ENCODE measurements around the gene ADSL. TPM values are rescaled to one million over a fixed set of nuclear protein-coding genes. Genes with fewer than 3 reads are reported as not detected.

The ADSL gene
- total RNA-seq, 4 donors from 2014 or later, result 74.6 to 106 (median 85.8) TPM

- ATAC-seq (ENCODE audit: low FRiP score) (no peak), DNase-seq (ENCODE audit: low spot score) (no peak)
- TF ChIP-seq CTCF (IDR thresholded peaks at IDR 0.05), result no peak
Observed at GRCh38 chr22:40423310-40423688, 77.0 kb downstream of the ADSL start.

GRCh38 chr22:40423882-40424640 is 77.8 kb downstream of the ADSL start:
- no peak for TF ChIP-seq CTCF (IDR thresholded peaks at IDR 0.05)
- DNase-seq (ENCODE audit: low spot score) (no peak), ATAC-seq (ENCODE audit: low FRiP score) (no peak)

- no peak for TF ChIP-seq CTCF (IDR thresholded peaks at IDR 0.05)
- DNase-seq (ENCODE audit: low spot score) (no peak), ATAC-seq (ENCODE audit: low FRiP score) (no peak)
Observed at GRCh38 chr22:40425082-40425481, 78.8 kb downstream of the ADSL start.

- DNase-seq (ENCODE audit: low spot score) (no peak), ATAC-seq (ENCODE audit: low FRiP score) (no peak)
- TF ChIP-seq CTCF (IDR thresholded peaks at IDR 0.05), result no peak
Observed at GRCh38 chr22:40426594-40427333, 80.5 kb downstream of the ADSL start.

GRCh38 chr22:40428796-40429195 is 82.5 kb downstream of the ADSL start:
- DNase-seq (ENCODE audit: low spot score) (no peak), ATAC-seq (ENCODE audit: low FRiP score) (no peak)
- no peak for TF ChIP-seq CTCF (IDR thresholded peaks at IDR 0.05)

GRCh38 chr22:40429481-40429880 is 83.2 kb downstream of the ADSL start:
- DNase-seq (ENCODE audit: low spot score) (no peak), ATAC-seq (ENCODE audit: low FRiP score) (no peak)
- TF ChIP-seq CTCF (IDR thresholded peaks at IDR 0.05), result no peak

- DNase-seq (ENCODE audit: low spot score), result no peak
- no peak for ATAC-seq (ENCODE audit: low FRiP score)
- no peak for TF ChIP-seq CTCF (IDR thresholded peaks at IDR 0.05)
Observed at GRCh38 chr22:40430991-40431390, 84.7 kb downstream of the ADSL start.

Measured in omental fat pad (tissue), 4 donors.